ENCODE data around the gene FANCI.

FANCI gene

DNA sequence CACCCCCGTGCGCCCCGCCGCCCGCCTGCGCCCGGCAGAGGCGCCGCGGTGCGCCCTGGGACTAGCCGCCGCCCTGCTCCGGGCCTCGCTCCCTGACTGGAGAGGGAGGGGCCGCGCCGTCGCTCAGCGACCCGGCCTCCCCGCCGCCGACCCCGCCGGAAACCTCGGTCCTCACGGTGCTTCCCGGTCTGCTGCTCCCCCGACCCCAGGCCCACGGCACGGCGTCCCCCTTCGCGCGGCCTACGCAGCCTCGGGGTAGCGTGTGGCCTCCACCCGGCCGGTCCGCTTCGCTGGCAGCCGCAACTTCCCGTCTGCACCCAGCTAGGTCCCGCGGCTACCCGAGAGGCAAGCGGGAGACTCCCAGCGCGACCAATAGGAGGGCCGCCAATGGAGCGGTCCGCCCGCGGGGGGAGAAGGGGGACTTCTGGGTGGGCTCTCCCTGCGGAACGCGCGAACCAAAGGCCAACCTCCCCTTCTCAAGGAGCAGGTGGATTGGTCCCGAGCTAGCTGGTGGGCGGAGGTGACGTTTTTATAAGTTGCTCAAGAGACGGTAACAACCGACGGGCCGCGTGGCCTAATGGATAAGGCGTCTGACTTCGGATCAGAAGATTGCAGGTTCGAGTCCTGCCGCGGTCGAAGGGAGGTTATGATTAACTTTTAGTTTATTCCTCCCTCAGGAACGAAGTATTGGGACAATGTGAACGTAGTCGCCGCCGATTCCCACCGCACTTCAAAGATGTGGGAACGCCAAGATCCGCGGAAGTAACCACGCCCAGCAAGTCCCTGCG lies 90.9 kb downstream of the FANCI start, which contains the start of gene POLG:
POLG (minus strand) TSS at position 315 of the 788 bp plus-strand sequence. CDS start 1,070 bp downstream, outside the sequence.
- peak; percentile 95 for DNase-seq

- no peak for DNase-seq
Observed at GRCh38 chr15:89335298-89336041, 91.7 kb downstream of the FANCI start.

DNA sequence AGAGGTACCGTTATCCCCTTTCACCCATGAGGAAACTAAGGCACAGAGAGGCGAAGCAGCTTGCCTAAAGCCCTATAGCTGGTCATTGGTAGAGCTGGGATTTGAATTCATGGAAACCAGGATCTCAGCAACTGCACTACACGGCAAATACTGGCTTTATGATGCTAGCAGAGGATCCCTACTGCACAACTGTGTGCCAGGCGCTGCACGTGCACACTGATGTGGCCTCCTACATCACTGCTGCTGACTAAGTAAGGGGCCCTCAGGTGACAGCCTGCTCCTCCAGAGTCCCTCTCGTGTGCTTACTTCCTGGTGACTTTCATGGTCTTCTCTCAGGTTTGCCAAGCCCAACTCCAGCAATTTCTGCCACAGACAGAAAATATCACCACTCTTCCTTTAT lies 94.3 kb downstream of the FANCI start:
- no peak for DNase-seq

- DNase-seq, result no peak
Observed at GRCh38 chr15:89340573-89340972, 96.8 kb downstream of the FANCI start.

GRCh38 chr15:89341316-89342005 lies 97.7 kb downstream of the FANCI start:
- no peak for DNase-seq

GRCh38 chr15:89342840-89343239 lies 99.1 kb downstream of the FANCI start:
- no peak for DNase-seq

DNA sequence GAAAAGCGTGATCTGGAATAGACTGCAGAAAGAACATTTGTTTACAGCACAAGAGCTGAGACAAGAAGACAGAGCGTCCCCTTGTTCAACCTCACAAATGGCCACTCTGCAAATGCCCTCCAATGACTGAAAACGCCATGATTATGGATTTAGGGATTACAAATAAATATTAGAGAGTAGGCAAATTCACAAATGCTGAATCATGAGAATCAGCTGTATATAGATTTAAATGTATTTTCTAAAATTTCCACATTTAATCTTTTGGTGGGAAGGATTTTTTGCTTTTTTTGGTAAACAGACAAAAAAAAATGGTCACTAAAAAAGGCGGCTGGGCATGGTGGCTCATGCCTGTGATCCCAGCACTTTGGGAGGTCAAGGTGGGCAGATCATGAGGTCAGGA lies 101.5 kb downstream of the FANCI start:
- no peak for DNase-seq

DNA sequence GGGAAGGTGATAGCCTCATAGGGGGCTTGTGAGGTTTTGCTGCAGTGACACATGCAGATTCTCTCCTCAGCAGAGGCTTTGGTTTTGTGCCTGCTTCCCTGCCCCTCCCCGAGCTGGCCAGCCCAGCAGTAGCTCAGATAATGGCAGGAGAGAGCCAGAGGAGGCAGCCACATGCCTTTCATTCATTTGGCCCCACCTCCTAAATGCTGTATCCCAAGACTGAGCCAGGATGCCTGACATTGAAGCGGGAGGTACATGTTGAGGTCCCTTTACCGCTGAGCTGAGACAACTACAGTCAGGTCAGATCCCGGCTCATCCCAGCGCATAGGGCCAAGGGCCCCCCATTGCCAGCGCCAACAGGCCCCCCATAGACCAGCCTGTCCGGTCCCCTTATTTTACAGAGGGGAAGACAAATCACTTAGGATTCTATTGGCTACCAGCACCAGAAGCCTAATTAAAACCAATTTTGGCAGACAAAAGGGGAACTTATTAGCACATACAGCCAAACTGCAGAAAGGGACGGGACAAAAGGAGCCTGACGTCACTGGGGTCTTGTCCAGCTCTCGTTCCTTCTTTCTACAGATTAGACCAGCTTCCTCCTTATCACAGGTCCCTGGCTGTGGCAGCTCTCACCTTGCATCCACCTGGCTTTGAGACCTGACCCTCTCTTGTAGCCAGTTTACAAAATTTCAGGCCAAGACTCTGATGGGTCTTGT lies 102.9 kb downstream of the FANCI start:
- no peak for DNase-seq

- DNase-seq, result no peak
Observed at GRCh38 chr15:89349206-89349558, 105.4 kb downstream of the FANCI start.

GRCh38 chr15:89352476-89352875 lies 108.7 kb downstream of the FANCI start:
- DNase-seq, result no peak

- DNase-seq, result no peak
Observed at GRCh38 chr15:89353991-89354390, 110.2 kb downstream of the FANCI start.

- DNase-seq, result no peak
Observed at GRCh38 chr15:89356634-89357298, 113.0 kb downstream of the FANCI start.

DNA sequence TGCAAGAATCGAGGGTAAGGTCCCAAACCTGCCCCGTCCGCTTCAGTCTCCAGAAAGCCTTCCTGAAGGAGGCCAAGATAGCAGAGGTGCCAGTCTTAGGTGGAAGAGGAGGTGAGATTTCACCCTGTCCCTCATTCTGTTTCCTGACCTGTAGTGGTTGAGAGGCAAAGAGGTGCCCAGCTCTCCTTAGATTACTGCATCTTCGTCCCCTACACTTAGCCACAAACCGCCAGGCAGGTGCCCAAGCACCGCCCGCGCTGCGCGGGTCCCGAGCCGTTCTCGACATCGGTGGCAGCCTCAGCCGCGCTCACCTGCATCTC lies 114.6 kb downstream of the FANCI start:
- no peak for DNase-seq

GRCh38 chr15:89358755-89359439 lies 115.1 kb downstream of the FANCI start:
- peak; percentile 53 for DNase-seq

GRCh38 chr15:89359471-89360293 lies 115.9 kb downstream of the FANCI start:
- DNase-seq, result no peak

DNA sequence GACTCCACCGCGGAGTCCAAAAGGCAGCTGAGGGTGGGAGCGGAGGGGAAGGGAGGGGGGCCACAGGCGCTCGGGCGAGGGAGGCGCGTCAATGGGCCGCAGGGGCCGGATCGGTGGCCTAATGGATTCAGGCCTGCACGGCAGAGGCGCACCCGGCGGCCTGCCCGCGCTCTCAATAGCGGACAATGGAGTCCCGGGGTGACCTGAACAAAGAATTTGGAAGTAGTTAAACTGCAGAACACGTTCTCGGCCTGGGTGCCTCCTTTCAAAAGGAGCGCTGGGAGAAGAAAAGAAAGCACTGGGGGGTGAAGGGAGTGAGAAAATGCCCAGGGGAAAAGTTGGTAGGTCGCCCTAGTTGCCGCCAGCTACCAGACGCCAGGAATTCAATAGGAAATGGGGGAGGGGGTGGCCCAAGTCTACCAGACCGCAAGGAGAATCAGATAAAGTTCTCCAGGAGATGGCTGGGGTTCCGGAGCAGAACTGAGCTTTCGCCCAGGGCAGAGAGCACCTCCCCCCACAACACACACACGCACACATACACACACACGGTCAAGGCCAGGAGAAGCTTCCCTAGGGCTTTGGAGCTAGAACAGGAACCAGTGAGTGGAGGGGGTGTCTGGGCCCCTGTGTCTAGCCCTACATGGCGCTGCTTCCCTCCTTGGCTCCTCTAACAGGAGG lies 116.7 kb downstream of the FANCI start:
- no peak for DNase-seq

DNA sequence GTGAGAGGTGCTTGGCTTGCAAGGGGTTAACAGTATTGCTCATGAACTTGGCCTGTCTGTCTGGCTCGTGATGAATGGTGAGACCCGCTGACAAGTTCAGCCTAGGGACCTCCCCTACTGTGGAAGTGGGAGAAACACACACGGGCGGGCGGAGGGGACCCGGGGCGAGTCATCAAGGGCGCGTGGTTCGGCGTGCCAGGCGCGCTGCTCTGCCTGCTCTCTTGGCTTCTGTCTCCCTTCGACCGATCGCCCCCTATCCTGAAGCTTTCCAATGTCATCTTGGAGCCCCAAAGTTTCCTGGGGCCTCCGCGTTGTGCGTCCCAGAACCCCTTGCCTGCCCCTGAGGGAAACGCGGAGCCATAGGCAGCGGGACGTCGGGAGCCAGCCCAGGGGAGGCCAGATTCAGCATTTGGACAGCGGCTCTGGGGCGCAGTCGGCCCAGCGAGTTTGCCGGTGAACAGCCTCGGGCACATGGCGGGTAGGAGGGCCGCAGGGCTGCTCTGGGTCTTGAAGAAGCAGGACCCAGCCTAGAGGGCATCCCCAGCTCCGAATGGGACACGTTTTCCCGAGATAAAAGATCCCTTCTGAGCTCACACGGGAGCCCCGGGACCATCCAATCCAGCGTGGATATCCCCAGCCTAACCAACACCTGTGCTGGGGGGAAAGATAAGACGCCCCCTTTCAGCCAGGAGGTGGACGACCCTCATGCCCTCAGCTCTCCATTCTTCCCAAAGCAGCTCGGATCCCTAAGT lies 117.8 kb downstream of the FANCI start:
- DNase-seq, result peak; percentile 27

- DNase-seq, result no peak
Observed at GRCh38 chr15:89362203-89363101, 118.7 kb downstream of the FANCI start.

GRCh38 chr15:89363133-89363532 lies 119.4 kb downstream of the FANCI start:
- no peak for DNase-seq
